ENCODE results near the gene ENDOD1.
"Not testable (repeated sequence)": the region's sequence is repeated elsewhere in the genome, so short reads cannot be mapped to it uniquely, and the experiment has no call there.

ENDOD1 gene

GRCh38 chr11:95104121-95104830 lies 14.6 kb downstream of the ENDOD1 start:
- DNase-seq: no peak

- DNase-seq: no peak
Measured at GRCh38 chr11:95104856-95105255, 15.2 kb downstream of the ENDOD1 start.

GRCh38 chr11:95108159-95108611 lies 18.5 kb downstream of the ENDOD1 start:
- no peak for DNase-seq

DNA sequence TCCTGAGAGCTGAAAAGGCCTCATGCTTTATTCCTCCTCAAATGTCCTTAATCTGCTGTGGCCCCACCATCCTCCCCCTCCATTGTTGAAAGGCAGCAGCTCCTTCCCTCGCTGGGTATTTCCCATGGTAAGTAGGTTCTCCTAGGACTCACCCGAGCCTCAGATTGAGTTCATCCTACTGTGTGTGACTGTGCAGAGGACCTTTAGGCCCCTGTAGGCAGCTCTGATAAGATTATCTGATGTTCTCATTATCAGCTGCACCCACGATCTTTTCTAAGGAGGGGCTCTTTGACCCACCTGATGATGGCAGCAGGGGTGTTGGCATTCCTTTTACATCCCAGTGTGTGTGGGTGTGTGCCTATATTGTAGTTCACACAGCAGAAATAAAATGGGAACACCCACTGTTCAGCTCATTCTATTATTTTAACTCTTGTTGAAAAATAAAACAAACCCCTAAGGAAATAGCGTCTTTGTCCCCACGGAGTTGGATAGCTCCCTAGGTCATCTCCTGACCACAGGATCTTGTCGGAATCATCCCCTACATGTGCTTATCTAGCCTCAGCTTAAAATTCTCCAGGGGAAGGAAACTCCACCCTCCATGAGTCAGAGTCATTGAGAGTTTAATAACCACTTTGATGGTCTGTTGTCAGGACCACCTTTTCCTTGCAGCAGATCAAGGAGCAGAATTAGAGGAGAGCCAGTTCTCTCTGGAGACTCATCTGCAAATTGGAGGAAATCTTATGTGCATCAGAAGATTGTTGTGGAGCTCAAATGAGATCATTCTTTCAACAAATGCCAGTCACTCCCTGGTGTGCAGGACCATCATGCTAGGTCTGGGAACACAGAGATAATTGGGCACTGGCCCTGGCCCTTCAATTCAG lies 19.3 kb downstream of the ENDOD1 start:
- no peak for DNase-seq

DNA sequence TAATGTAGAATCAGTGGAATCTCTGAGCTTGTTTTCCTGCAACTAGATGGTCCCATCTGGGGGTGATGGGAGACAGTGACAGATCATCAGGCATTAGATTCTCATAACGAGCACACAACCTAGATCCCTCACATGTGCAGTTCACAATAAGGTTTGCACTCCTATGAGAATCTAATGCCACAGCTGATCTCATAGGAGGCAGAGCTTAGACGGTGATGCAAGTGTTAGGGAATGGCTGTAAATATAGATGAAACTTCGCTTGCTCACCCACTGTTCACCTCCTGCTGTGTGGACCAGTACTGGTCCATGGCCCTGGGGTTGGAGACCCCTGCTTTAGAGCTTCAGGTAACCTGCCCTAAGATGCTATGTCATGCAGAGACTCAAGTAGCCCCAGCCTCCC lies 21.8 kb downstream of the ENDOD1 start:
- not testable (repeated sequence) for DNase-seq

GRCh38 chr11:95111923-95112540 lies 22.4 kb downstream of the ENDOD1 start:
- no peak for DNase-seq

GRCh38 chr11:95115597-95115996 lies 26.0 kb downstream of the ENDOD1 start:
- no peak for DNase-seq

GRCh38 chr11:95119361-95120060 lies 29.9 kb downstream of the ENDOD1 start:
- no peak for DNase-seq

GRCh38 chr11:95121698-95122097 lies 32.1 kb downstream of the ENDOD1 start:
- no peak for DNase-seq

- DNase-seq: no peak
Measured at GRCh38 chr11:95123556-95123955, 33.9 kb downstream of the ENDOD1 start.

- DNase-seq: no peak
Measured at GRCh38 chr11:95128602-95129001, 39.0 kb downstream of the ENDOD1 start.

DNA sequence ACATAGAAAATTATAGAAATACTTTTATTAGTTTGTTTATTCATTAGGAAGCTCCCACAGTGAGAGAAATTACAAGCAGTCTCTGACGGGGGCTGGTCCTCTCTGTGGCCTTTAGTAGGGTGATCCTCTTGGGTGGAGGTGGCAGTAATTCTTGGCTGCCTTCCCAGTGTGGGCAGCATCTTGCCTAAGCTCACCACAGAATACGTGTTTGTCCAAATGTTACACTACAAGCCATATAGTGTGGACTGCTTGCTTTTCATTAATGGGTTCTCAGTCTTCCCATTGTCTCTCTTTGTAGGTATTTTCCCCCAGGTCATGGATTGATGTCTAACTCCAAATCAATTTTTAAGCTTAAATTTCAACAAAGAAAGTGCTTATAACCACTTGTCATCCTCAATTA lies 43.3 kb downstream of the ENDOD1 start:
- DNase-seq: no peak

DNA sequence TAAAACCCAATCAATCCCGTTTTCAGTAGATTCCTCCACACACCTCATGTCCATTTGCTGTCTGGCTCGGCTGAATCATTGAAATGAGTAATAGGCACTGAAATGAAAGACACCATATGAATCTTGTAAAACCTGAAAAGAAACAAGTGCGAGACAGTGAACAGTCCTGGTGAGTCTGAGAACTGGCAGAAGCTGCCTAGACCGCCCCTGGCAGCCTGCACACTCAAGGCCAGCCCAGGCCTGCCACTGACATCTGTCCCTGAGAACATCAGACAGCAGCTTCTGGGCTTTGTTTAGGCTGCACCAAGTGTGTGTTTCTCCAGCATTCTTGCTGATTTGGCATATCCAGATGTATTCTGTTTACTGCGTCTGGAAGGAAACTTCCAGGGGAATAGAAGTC lies 44.8 kb downstream of the ENDOD1 start:
- no peak for DNase-seq

- DNase-seq: no peak
Measured at GRCh38 chr11:95135155-95135554, 45.5 kb downstream of the ENDOD1 start.

DNA sequence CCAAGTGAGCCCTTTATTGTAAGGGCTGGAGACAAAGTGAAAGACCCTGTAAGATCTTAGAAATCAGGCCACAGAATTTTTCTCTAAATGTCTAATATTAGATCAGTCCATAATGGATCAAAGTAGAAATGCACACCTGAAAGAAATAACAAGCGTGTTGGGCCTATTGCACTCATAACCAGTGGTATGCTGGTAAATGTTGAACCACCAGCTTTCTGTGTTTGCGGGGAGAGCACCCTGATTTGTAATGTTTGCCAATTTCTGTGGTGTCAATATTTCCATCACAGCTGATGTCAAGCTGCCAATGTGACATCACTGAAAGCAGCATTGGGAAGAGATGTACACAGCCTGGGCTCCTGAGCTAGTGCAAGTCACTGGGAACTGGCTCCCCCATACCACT lies 46.2 kb downstream of the ENDOD1 start:
- no peak for DNase-seq

GRCh38 chr11:95136747-95137146 lies 47.1 kb downstream of the ENDOD1 start:
- not testable (repeated sequence) for DNase-seq

GRCh38 chr11:95137299-95137698 lies 47.7 kb downstream of the ENDOD1 start:
- DNase-seq: no peak

- no peak for DNase-seq
Measured at GRCh38 chr11:95138448-95138847, 48.8 kb downstream of the ENDOD1 start.

DNA sequence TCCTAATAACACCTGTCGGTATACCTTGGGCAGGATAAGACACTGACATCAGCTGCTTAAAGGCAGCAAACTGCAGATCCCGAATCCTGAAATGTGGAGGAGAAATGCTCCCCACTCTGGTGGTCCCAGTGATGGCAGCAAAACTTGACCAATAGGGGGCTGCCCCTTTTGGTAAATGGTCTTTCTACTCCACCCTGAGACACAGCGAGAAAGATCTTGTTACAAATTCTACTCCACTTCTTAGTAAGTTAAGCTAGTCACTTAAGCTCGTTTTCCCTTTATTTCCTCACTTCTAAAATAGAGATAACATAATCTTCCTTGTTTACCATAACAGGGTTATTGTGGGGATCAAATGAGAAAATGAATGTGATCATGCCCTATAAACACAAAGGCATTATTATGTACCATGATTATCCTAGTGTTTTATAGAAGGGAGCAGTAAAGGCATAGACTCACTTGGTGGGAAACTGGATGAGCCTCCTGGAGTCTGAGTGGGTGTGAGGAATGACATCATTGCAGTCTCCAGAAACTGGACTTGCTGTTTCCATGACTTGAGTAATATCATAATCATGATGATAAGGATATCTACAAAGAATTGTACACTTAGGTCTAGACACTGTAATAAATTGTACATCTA lies 50.9 kb downstream of the ENDOD1 start:
- DNase-seq: no peak

DNA sequence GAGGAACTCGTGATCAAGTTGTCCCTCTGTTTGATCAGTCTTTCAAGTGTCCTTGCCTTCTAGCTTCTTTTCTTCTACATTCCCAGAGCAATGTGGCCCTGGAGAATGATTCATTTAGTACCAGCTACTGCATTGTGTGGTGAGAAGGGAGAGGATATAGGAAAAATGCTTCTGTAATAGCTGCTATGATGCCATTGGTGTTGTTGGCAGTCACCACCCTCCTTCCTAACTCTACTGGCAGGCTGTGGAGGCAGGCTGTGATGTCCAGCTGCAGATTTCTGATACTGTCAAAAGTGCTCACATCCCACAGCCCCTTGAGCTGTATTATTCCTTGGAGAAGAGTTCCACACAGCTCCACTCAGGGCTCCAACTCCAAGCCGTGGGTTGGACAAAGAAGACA lies 52.8 kb downstream of the ENDOD1 start:
- DNase-seq: no peak

DNA sequence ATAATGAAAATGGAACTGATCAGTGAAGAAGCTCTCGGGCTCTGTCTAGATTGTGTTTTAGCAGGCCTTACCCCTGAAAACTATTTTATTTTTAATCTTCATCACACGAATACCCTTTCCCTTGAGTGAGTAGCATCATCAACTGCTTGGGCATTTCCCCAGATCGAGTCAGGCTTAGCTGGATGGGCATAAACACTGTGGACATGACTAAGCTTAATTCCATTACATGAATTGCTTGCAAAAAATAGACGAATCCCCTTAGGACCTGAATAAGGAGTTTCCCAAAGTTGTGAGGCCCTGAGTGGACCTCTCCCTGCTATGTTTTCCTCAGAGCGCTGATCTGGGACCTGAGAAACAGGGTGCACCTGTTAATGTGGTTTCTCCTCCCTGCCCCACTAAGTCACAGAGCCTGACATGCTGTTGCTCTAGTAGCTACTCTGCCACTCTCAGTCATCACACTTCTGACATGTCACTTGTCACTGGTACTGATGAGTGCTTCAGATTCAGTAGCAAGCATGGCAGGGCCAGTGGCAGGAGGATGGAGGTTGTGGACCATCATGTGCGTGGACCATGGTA lies 53.5 kb downstream of the ENDOD1 start:
- no peak for DNase-seq

All from activated CD4-positive, alpha-beta T cell treated with anti-CD3 and anti-CD28 coated beads for 1 hour (primary cell).